Uterus (tissue), 2 donors: ENCODE measurements around the gene CD247.

ENCODE experiments used
- POLR2A ChIP-seq, 2 donors: fragments of 450-650 bp; IDR thresholded peaks; one replicate each; pipeline ENCODE4 v1.6.1; 2016; ENCODE audit warnings: antibody characterized with exemption in 2 of 2, mild to moderate bottlenecking in 1 of 2, moderate library complexity in 1 of 2
- TF ChIP-seq, protein P1 (sequence below), 4 experiments: fragments of 200-600 bp in 2 of 4; fragments of 450-650 bp in 2 of 4; sonication (generic) in 2 of 4; IDR thresholded peaks; one replicate each; pipeline ENCODE4 v1.5.1; 2016 to 2019; ENCODE audit warnings: antibody characterized with exemption in 4 of 4, mild to moderate bottlenecking in 2 of 4, moderate library complexity in 1 of 4

DNA sequence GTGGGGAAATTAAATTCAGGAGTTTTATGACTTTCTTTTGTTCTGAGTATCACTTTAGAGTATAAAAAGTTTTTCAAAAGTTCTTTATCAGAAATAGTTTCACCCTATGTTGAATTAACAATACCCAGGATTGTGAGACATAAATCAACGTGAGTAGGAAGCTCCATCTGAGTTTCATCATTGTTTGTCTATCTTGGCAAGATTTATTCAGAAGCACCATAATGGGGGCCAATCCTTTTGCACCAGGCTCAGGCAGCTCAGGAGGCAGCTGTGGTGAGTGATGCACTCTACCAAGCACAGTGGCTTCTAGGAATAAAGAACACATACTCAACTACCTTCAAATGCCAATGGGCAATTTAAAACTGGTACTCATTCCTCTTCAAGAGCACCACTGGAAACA lies 23.3 kb upstream of the CD247 start:
- TF ChIP-seq, protein P1, sequence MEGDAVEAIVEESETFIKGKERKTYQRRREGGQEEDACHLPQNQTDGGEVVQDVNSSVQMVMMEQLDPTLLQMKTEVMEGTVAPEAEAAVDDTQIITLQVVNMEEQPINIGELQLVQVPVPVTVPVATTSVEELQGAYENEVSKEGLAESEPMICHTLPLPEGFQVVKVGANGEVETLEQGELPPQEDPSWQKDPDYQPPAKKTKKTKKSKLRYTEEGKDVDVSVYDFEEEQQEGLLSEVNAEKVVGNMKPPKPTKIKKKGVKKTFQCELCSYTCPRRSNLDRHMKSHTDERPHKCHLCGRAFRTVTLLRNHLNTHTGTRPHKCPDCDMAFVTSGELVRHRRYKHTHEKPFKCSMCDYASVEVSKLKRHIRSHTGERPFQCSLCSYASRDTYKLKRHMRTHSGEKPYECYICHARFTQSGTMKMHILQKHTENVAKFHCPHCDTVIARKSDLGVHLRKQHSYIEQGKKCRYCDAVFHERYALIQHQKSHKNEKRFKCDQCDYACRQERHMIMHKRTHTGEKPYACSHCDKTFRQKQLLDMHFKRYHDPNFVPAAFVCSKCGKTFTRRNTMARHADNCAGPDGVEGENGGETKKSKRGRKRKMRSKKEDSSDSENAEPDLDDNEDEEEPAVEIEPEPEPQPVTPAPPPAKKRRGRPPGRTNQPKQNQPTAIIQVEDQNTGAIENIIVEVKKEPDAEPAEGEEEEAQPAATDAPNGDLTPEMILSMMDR (IDR thresholded peaks at IDR 0.05), result no peak
- no peak for TF ChIP-seq POLR2A (IDR thresholded peaks at IDR 0.05)
